Jurkat, Clone E6-1 (cell line): ENCODE data around the gene IGF2BP1.
"Not testable (repeated sequence)": the region's sequence is repeated elsewhere in the genome, so short reads cannot be mapped to it uniquely, and the experiment has no call there.

Experiments
- DNase-seq: peaks from one replicate; pipeline ENCODE4 v3.0.0-alpha.2; 2011; ENCODE audit warnings: low read depth, low spot score
- H3K4me3 ChIP-seq: 2 replicates; pipeline ENCODE4 v1.5.1; 2011; ENCODE audit warnings: mild to moderate bottlenecking, low read length, control low read depth, moderate library complexity

The IGF2BP1 gene

DNA sequence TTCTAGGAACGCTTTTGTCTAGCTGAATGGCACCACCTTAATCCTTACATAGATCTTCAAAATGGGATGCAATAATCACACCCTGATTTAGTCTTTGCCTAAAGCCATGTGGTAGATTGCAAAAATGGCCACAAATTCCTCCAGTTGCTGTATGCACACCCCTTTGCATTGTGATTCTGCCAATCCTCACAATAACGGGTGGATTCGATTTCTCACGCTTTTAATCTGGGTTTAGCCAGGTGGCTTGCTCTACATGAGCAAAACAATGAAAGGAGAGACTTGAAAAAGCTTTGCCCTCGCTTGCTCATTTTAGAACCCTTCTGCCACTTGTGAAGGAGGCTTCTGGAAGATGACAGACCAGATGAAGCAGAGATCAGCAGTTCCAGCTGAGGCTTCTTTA, 85.0 kb downstream of the IGF2BP1 start:
- no peak overlapping the region for H3K4me3 ChIP-seq
- DNase-seq = no peak

GRCh38 chr17:49085046-49085445, 87.9 kb downstream of the IGF2BP1 start:
- not testable (repeated sequence) for DNase-seq

DNA sequence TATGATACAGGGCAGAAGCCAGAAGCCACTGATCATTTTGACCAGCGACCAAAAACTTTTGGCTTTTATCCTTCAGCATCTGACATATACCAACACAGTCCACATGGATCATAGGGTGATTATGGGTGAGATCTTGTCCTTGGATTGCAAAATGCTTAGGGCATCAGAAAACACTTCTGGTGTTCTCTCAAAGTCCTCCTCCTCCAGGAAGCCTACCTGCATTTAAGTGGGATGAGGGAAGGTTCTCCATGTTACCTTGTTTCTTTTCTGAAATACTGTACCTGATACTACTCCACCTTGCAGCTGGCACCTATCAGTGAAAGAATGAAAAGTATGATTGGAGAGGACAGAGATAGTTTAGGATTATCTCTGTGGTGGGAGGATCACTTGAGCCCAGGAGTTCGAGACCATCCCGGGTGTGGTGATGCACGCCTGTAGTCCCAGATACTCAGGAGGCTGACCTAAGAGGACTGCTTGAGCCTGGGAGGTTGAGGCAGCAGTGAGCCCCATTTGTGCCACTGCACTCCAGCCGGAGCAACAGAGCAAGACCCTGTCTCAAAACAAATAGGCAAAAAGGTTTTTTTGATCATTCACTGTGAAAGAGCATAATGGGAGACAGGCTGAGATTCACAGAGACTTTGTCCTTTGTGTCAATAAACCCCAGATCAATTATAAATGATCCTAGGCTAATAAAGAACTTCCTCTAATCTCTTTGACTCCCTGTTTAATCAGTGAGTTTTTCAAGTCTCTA, 88.6 kb downstream of the IGF2BP1 start:
- no peak for DNase-seq
- no peak overlapping the region for H3K4me3 ChIP-seq

More at GRCh38 chr17:49085046-49085445, 87.9 kb downstream of the IGF2BP1 start:
- H3K4me3 ChIP-seq = not testable (repeated sequence)

DNA sequence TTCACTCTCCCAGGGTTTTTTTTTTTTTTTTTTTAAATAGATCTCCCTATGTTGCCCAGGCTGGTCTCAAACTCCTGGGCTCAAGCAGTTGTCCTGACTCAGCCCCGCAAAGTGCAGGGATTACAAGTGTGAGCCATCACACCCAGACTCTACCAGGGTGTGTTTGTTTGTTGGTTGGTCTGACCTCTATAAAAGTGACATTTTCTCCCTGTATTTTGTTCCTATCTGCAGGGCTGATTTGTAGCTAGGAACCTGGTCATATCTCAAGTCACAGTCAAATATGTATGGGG, 89.1 kb downstream of the IGF2BP1 start:
- no peak for DNase-seq
- no peak overlapping the region for H3K4me3 ChIP-seq

GRCh38 chr17:49086649-49087048, 89.5 kb downstream of the IGF2BP1 start:
- H3K4me3 ChIP-seq = no peak overlapping the region
- no peak for DNase-seq

DNA sequence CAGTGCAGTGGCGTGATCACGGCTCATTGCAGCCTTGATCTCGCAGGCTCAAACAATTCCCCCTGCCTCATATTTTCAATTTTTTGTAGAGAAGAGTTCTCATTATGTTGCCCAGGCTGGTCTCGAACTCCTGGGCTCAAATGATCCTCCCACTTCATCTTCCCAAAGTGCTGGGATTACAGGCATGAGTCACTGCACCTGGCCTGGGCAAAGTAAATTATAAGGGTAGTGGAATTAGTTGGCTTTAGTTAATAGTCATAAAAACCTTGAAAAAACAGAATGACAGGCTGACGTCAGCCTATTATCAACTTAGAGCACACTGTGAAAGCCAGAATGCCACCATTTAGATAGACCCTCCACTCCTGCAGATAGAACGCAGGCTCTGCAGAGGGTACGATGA, 91.9 kb downstream of the IGF2BP1 start:
- H3K4me3 ChIP-seq = no peak overlapping the region
- no peak for DNase-seq

- H3K4me3 ChIP-seq = no peak overlapping the region
- no peak for DNase-seq
Measured at GRCh38 chr17:49090878-49091594, 93.9 kb downstream of the IGF2BP1 start.

GRCh38 chr17:49093131-49093530, 95.9 kb downstream of the IGF2BP1 start:
- DNase-seq = no peak
- no peak overlapping the region for H3K4me3 ChIP-seq

- no peak overlapping the region for H3K4me3 ChIP-seq
- DNase-seq = no peak
Measured at GRCh38 chr17:49100601-49101000, 103.4 kb downstream of the IGF2BP1 start.

GRCh38 chr17:49101054-49101534, 103.9 kb downstream of the IGF2BP1 start:
- H3K4me3 ChIP-seq = no peak overlapping the region
- DNase-seq = no peak

- not testable (repeated sequence) for DNase-seq, H3K4me3 ChIP-seq
Measured at GRCh38 chr17:49103360-49103759, 106.2 kb downstream of the IGF2BP1 start.

DNA sequence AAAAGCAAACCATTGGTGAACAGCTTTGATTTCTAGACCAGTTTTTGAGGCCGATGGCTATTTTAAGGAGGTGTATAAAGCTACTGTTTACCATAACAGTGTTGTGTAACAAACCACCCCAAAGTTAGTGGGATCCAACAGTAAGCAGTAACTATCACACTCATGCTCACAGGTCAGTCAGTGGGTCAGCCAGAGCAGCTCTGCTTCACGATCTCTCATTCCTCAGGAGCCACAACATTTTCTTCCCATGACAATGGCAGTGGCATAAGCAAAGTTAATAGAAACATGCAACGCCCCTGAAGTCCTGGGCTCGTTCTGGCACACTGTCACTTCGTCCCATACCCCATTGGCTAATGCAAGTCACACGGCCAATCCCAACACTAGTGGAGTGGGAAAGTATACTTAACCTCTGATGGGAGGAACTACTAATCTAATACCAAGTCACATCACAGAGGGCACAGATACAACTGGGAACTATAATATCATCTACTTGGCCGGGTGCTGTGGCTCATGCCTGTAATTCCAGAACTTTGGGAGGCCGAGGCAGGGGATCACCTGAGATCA, 107.4 kb downstream of the IGF2BP1 start:
- no peak for DNase-seq
- H3K4me3 ChIP-seq = no peak overlapping the region
